Measurements from ENCODE around the gene C1orf35. TPM values are rescaled to one million over a fixed set of nuclear protein-coding genes. Genes with fewer than 3 reads are reported as not detected.

C1orf35 gene
- total and polyA plus RNA-seq, 2 of the 8 experiments (the other 6 are each of a cell fraction or from before 2014, with no cell fraction given) = 18.6 to 19.9 TPM

DNA sequence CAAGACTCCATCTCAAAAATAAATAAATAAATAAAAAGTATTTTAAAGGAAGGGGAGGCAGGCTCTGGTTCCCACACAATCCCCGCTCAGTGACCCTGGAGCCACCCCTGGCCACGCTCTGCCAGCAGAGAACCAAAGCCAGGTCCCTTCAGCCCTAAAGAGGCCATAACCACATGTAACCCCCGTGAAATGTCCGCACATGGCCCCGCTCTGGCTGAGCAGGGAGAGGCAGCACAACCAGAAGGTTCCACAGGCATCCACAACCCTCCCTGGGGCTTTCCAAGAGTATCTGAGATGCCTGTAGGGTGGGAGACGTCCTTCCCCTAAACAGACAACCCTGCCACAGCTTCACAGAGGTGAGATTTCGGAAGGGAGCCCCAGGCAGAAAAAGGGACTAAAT is 22.0 kb downstream of the C1orf35 start:
- H2BK15ac ChIP-seq (ENCODE audit: low read length) = no peak overlapping the region
- H3K79me1 ChIP-seq (ENCODE audit: low read depth, low read length) = peaks cover 13% of the 10 kb centered on the region; the same call in 1 of the 2 replicates
- H4K8ac ChIP-seq (ENCODE audit: extremely low read depth, insufficient read depth, low read length) = no peak overlapping the region
- no peak overlapping the region for H2AFZ ChIP-seq (ENCODE audit: low read length)
- no peak overlapping the region for H2BK120ac ChIP-seq (replicated peaks; ENCODE audit: low read depth, low read length)
- H3K79me2 ChIP-seq (ENCODE audit: control insufficient read depth in 1 of 2, insufficient read depth in 2 of 2, low read length in 2 of 2) = peaks cover 33 to 34% of the 10 kb centered on the region in 2 experiments
- H4K5ac ChIP-seq (ENCODE audit: insufficient read length, low read depth, low read length) = no peak overlapping the region
- no peak overlapping the region for H2AK5ac ChIP-seq (ENCODE audit: low read depth, low read length)
- 81% methylated on average over 7 of the region's 7 CpGs; no CpG with 5 or more reads in 1 of the 2 experiments for WGBS, 2 experiments (ENCODE audit: extremely low coverage in 1 of 2, insufficient coverage in 1 of 2, insufficient read length in 1 of 2, insufficient replicate concordance in 2 of 2, low coverage in 1 of 2, low lambda C conversion rate in 2 of 2, missing lambda C conversion rate in 1 of 2)
- H2BK5ac ChIP-seq (ENCODE audit: low read depth, low read length) = no peak overlapping the region
- CTCF ChIA-PET (ENCODE audit: partially characterized antibody) = interaction anchor here (0.8 to 3.2 kb wide), 3 partner anchors 18 to 78 kb away, joined by 3 to 21 read pairs (median 3); no protein-coding TSS in a partner anchor
- H2BK12ac ChIP-seq (ENCODE audit: low read depth, low read length) = no peak overlapping the region
- no peak overlapping the region for H3K56ac ChIP-seq (replicated peaks; ENCODE audit: insufficient read length, low read depth, low read length)
- no peak for DNase-seq (ENCODE audit: low read depth in 1 of 2, low spot score in 2 of 2)
- H3K14ac ChIP-seq (ENCODE audit: insufficient read length) = no peak overlapping the region
- H3K4ac ChIP-seq (replicated peaks; ENCODE audit: insufficient read length, low read depth, low read length) = no peak overlapping the region
- no peak overlapping the region for H3K27ac ChIP-seq (ENCODE audit: low read depth, low read length)
- H3K27me3 ChIP-seq (replicated peaks in 1 of 4; ENCODE audit: control insufficient read depth in 3 of 4, extremely low read depth in 1 of 4, insufficient read depth in 3 of 4, low read length in 3 of 4) = peaks cover 0 to 25% (median 23%) of the 10 kb centered on the region in 4 experiments; a peak in 5 of 7 replicates
- H3K18ac ChIP-seq (ENCODE audit: extremely low read depth, low read length) = no peak overlapping the region
- H4K91ac ChIP-seq (replicated peaks; ENCODE audit: insufficient read length, low read length) = no peak overlapping the region
- H3K23me2 ChIP-seq (ENCODE audit: low read depth, low read length) = peaks cover 15% of the 10 kb centered on the region
- POLR2A ChIA-PET (ENCODE audit: partially characterized antibody) = interaction anchor here (1.0 to 4.3 kb wide), 3 partner anchors 15 to 60 kb away, joined by 3 to 27 read pairs (median 4); no protein-coding TSS in a partner anchor
- no peak overlapping the region for H2BK20ac ChIP-seq (ENCODE audit: low read length)
- H3K4me2 ChIP-seq (ENCODE audit: insufficient read depth in 1 of 2, low read depth in 2 of 2, low read length in 2 of 2) = peak overlapping the region; percentile 73 to 89
- H3K4me3 ChIP-seq (ENCODE audit: extremely low read depth in 1 of 4, insufficient read depth in 2 of 4, low read depth in 3 of 4, low read length in 4 of 4) = peak overlapping the region in 3 of 4 experiments; percentile 32 to 99 (median 35); a peak in 4 of 8 replicates
- no peaks in the 10 kb centered on the region for H3K9me3 ChIP-seq (ENCODE audit: insufficient read depth in 2 of 2, low read depth in 1 of 2, low read length in 1 of 2)
- no peak for FAIRE-seq
- H4K20me1 ChIP-seq (replicated peaks in 1 of 2; ENCODE audit: control insufficient read depth in 1 of 2, insufficient read depth in 2 of 2, low read length in 2 of 2) = peaks cover 25 to 50% of the 10 kb centered on the region in 2 experiments
- H3K4me1 ChIP-seq (replicated peaks in 1 of 4; ENCODE audit: control insufficient read depth in 3 of 4, insufficient read depth in 4 of 4, low read length in 3 of 4) = peaks cover 7 to 30% (median 8%) of the 10 kb centered on the region in 4 experiments
- H3K9ac ChIP-seq (replicated peaks in 1 of 4; ENCODE audit: extremely low read depth in 1 of 4, low read depth in 3 of 4, low read length in 3 of 4) = no peak overlapping the region
- no peak overlapping the region for H3K23ac ChIP-seq (ENCODE audit: insufficient read length)
- H3K36me3 ChIP-seq (ENCODE audit: control insufficient read depth in 2 of 4, insufficient read depth in 4 of 4, low read length in 3 of 4) = no peaks in the 10 kb centered on the region
- TF ChIP-seq CHD1 (IDR thresholded peaks at IDR 0.05; ENCODE audit: low read depth, low read length) (no peak), SIX5 (IDR thresholded peaks at IDR 0.05; ENCODE audit: low read depth, low read length) (no peak), SIRT6 (IDR thresholded peaks at IDR 0.05; ENCODE audit: low read length) (no peak), EP300 (IDR thresholded peaks at IDR 0.05; ENCODE audit: borderline replicate concordance in 1 of 2, low read depth in 2 of 2, low read length in 2 of 2) (no peak), TAF7 (optimal IDR thresholded peaks at IDR 0.05; ENCODE audit: borderline replicate concordance, low read depth, low read length) (no peak), ASH2L (IDR thresholded peaks at IDR 0.05; ENCODE audit: low read length) (no peak), POU5F1 (IDR thresholded peaks at IDR 0.05; ENCODE audit: low read depth, low read length) (no peak)
